Testis (tissue), 2 donors: Measurements from ENCODE around the gene MEAF6.

ENCODE experiments used
- CTCF ChIP-seq, 3 experiments: fragments of 450-650 bp in 2 of 3; fragments of 200-600 bp in 1 of 3; sonication (generic) in 1 of 3; IDR thresholded peaks; one replicate each; pipeline ENCODE4 v1.5.1; 2016 to 2019; ENCODE audit warnings: antibody characterized with exemption in 3 of 3, mild to moderate bottlenecking in 2 of 3, moderate library complexity in 1 of 3
- POLR2A ChIP-seq: fragments of 450-650 bp; IDR thresholded peaks from one replicate; pipeline ENCODE4 v1.6.1; 2017; ENCODE audit warnings: antibody characterized with exemption, mild to moderate bottlenecking, moderate library complexity

- no peak for TF ChIP-seq CTCF (IDR thresholded peaks at IDR 0.05)
- TF ChIP-seq POLR2A = no peak
Observed at GRCh38 chr1:37481289-37482003, 33.1 kb downstream of the MEAF6 start.
